Neuronal stem cell (in vitro differentiated cells): Measurements from ENCODE around the gene CSF3.

Experiments used
- DNase-seq: peaks from one replicate; pipeline ENCODE4 v3.0.0-alpha.2; 2013; ENCODE audit warnings: low spot score
- H2AFZ ChIP-seq: one replicate; pipeline ENCODE4 v1.6.1; 2013; ENCODE audit warnings: mild to moderate bottlenecking, low read length, inconsistent platforms
- H2AK5ac ChIP-seq: 2 replicates; pipeline ENCODE4 v1.6.1; 2013; ENCODE audit warnings: low read depth, mild to moderate bottlenecking, inconsistent platforms, low read length, moderate library complexity, mixed read lengths
- H2BK120ac ChIP-seq: 2 replicates; pipeline ENCODE4 v1.6.1; 2013; ENCODE audit warnings: low read depth, mild to moderate bottlenecking, inconsistent platforms, low read length, moderate library complexity, mixed read lengths
- H2BK12ac ChIP-seq: one replicate; pipeline ENCODE4 v1.6.1; 2013; ENCODE audit warnings: low read length, inconsistent platforms
- H2BK15ac ChIP-seq: 2 replicates; pipeline ENCODE4 v1.6.1; 2013; ENCODE audit warnings: mild to moderate bottlenecking, low read length, inconsistent platforms, mixed read lengths
- H2BK5ac ChIP-seq: one replicate; pipeline ENCODE4 v1.6.1; 2013; ENCODE audit warnings: inconsistent platforms, mild to moderate bottlenecking, low read length, moderate library complexity
- H3K14ac ChIP-seq: one replicate; pipeline ENCODE4 v1.6.1; 2013; ENCODE audit warnings: low read length, inconsistent platforms
- H3K18ac ChIP-seq: 2 replicates; pipeline ENCODE4 v1.6.1; 2013; ENCODE audit warnings: low read length, inconsistent platforms
- H3K23ac ChIP-seq: 2 replicates; pipeline ENCODE4 v1.6.1; 2013; ENCODE audit warnings: low read depth, mild to moderate bottlenecking, mixed read lengths, low read length, inconsistent platforms; ENCODE audit not compliant: poor library complexity
- H3K27ac ChIP-seq: replicated peaks from 3 replicates; pipeline ENCODE4 v1.5.1; 2013; ENCODE audit warnings: low read length, inconsistent platforms
- H3K27me3 ChIP-seq, 3 experiments: 2 replicates each; pipeline ENCODE4 v1.6.1; 2013; ENCODE audit warnings: low read length in 3 of 3, mild to moderate bottlenecking in 2 of 3, inconsistent platforms in 1 of 3, low read depth in 1 of 3, mixed read lengths in 1 of 3, moderate library complexity in 1 of 3; ENCODE audit not compliant: control insufficient read depth in 3 of 3, insufficient read depth in 3 of 3
- H3K36me3 ChIP-seq, 2 donors: replicated peaks in 1 of 2; 2 replicates each; pipeline ENCODE4 v1.6.1; 2013; ENCODE audit warnings: low read length in 2 of 2; ENCODE audit not compliant: control insufficient read depth in 2 of 2, insufficient read depth in 2 of 2
- H3K4ac ChIP-seq: 2 replicates; pipeline ENCODE4 v1.6.1; 2013; ENCODE audit warnings: inconsistent platforms, mild to moderate bottlenecking, low read length, moderate library complexity
- H3K4me1 ChIP-seq, 2 donors: 1 replicate in 1 of 2; 2 replicates in 1 of 2; pipeline ENCODE4 v1.6.1; 2013; ENCODE audit warnings: low read length in 2 of 2, low read depth in 1 of 2; ENCODE audit not compliant: control insufficient read depth in 2 of 2, insufficient read depth in 1 of 2
- H3K4me2 ChIP-seq: one replicate; pipeline ENCODE4 v1.6.1; 2013; ENCODE audit warnings: mild to moderate bottlenecking, low read length, inconsistent platforms; ENCODE audit not compliant: insufficient read depth, poor library complexity, severe bottlenecking
- H3K4me3 ChIP-seq, 2 donors: 2 replicates each; pipeline ENCODE4 v1.5.1; 2013; ENCODE audit warnings: low read length in 2 of 2, mild to moderate bottlenecking in 2 of 2, inconsistent platforms in 1 of 2, moderate library complexity in 1 of 2
- H3K79me1 ChIP-seq: one replicate; pipeline ENCODE4 v1.6.1; 2013; ENCODE audit warnings: low read depth, mild to moderate bottlenecking, inconsistent platforms, low read length, moderate library complexity
- H3K9ac ChIP-seq: one replicate; pipeline ENCODE4 v1.6.1; 2013; ENCODE audit warnings: mild to moderate bottlenecking, low read depth, low read length, inconsistent platforms; ENCODE audit not compliant: poor library complexity
- H3K9me3 ChIP-seq, 2 donors: replicated peaks in 1 of 2; 2 replicates each; pipeline versions ENCODE3 to v1.6.1; 2013; ENCODE audit warnings: low read length in 2 of 2, mild to moderate bottlenecking in 2 of 2, inconsistent platforms in 1 of 2, low read depth in 1 of 2, mixed read lengths in 1 of 2, moderate library complexity in 1 of 2; ENCODE audit not compliant: control insufficient read depth in 2 of 2, insufficient read depth in 1 of 2
- H4K8ac ChIP-seq: one replicate; pipeline ENCODE4 v1.6.1; 2013; ENCODE audit warnings: low read depth, mild to moderate bottlenecking, inconsistent platforms, low read length, moderate library complexity
- H4K91ac ChIP-seq: one replicate; pipeline ENCODE4 v1.6.1; 2013; ENCODE audit warnings: low read length, low read depth, mild to moderate bottlenecking, inconsistent platforms; ENCODE audit not compliant: poor library complexity
- WGBS, 2 donors: extraction: QIAGEN DNeasy Blood & Tissue Kit; methylation state at CpG; one replicate each; pipeline ENCODE4 v1.1.7; 2013; ENCODE audit warnings: missing lambda C conversion rate in 2 of 2, mixed read lengths in 1 of 2; ENCODE audit not compliant: insufficient read length in 2 of 2, insufficient replicate concordance in 1 of 2; ENCODE audit errors: extremely low coverage in 2 of 2; 5-methylcytosine and 5-hydroxymethylcytosine counted together

CSF3 gene

DNA sequence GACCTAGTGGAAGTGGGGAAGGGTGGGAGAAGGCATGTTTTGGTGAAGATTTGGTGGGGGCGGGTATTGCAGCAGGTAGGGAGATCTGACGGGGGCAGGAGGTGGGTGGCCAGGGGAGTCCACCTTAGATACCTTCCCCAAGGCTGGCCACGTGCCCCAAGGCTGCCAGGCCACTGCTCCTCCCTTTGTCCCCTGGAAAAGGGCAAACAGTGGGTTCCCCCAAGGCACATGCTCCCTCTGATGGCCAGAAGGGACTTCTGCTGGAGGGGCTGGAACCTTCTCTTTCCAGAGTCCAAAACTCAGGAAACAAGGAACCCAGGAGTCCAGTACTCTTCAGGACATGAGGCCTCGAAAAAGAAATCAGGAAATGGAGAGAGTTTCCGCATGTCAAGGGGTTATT, 40.8 kb upstream of the CSF3 start:
- Histone ChIP-seq H3K79me1 (no peaks in the 10 kb centered on the region), H2BK12ac (no peak overlapping the region), H2AFZ (no peak overlapping the region), H4K8ac (no peak overlapping the region), H2BK120ac (no peak overlapping the region), H4K91ac (no peak overlapping the region), H2BK15ac (no peak overlapping the region), H2BK5ac (no peak overlapping the region), H3K4me1 (peaks cover 0 to under 1% of the 10 kb centered on the region in 2 donors), H3K9me3 (no peaks in the 10 kb centered on the region), H3K4ac (no peak overlapping the region), H3K18ac (no peak overlapping the region), H3K4me3 (no peak overlapping the region), H3K23ac (no peak overlapping the region), H3K36me3 (no peaks in the 10 kb centered on the region), H3K4me2 (no peak overlapping the region), H3K14ac (no peak overlapping the region), H3K9ac (no peak overlapping the region), H2AK5ac (no peak overlapping the region), H3K27ac (no peak overlapping the region), H3K27me3 (peaks cover 0 to 84% (median 0%) of the 10 kb centered on the region in 3 experiments)
- WGBS, 2 donors = no CpG with 5 or more reads among the region's 5 CpGs
- DNase-seq = no peak

DNA sequence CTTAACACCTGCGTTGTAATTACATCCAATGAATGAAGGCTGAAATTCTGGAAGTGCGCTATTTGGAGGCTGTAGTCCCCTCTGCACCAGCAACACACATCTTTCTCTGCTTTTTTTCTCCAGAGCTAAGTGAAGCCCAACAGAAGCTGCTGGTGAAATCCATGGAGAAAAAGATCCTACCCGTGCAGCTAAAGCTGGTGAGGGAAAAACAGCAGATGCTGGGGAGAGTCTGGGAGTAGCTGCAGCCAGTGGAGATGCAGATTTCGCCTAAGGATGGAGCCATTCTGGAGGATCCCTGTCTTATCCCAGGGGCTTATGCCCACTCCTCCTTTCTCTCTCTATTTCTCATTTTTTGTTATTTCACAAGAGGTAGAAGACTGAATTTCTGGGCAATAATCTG, 39.4 kb upstream of the CSF3 start:
- no peaks in the 10 kb centered on the region for H3K36me3 ChIP-seq
- no peak overlapping the region for H3K14ac ChIP-seq
- no peak overlapping the region for H3K4me3 ChIP-seq
- no peak overlapping the region for H2BK5ac ChIP-seq
- no peak overlapping the region for H3K4ac ChIP-seq
- H3K18ac ChIP-seq = no peak overlapping the region
- peaks cover 0 to 73% (median 0%) of the 10 kb centered on the region in 3 experiments for H3K27me3 ChIP-seq
- no peak overlapping the region for H3K23ac ChIP-seq
- no peak overlapping the region for H4K91ac ChIP-seq
- no peak overlapping the region for H3K4me2 ChIP-seq
- H3K4me1 ChIP-seq = peaks cover 0 to 4% of the 10 kb centered on the region in 2 donors
- H3K9me3 ChIP-seq = no peaks in the 10 kb centered on the region
- no peak overlapping the region for H2BK120ac ChIP-seq
- no peak overlapping the region for H4K8ac ChIP-seq
- H3K9ac ChIP-seq = no peak overlapping the region
- no peak overlapping the region for H2BK15ac ChIP-seq
- no peak overlapping the region for H3K27ac ChIP-seq
- no peak overlapping the region for H2AFZ ChIP-seq
- no peak for DNase-seq
- no peak overlapping the region for H2AK5ac ChIP-seq
- no peak overlapping the region for H2BK12ac ChIP-seq
- WGBS, 2 donors = no CpG with 5 or more reads among the region's 4 CpGs
- H3K79me1 ChIP-seq = peaks cover 1% of the 10 kb centered on the region

DNA sequence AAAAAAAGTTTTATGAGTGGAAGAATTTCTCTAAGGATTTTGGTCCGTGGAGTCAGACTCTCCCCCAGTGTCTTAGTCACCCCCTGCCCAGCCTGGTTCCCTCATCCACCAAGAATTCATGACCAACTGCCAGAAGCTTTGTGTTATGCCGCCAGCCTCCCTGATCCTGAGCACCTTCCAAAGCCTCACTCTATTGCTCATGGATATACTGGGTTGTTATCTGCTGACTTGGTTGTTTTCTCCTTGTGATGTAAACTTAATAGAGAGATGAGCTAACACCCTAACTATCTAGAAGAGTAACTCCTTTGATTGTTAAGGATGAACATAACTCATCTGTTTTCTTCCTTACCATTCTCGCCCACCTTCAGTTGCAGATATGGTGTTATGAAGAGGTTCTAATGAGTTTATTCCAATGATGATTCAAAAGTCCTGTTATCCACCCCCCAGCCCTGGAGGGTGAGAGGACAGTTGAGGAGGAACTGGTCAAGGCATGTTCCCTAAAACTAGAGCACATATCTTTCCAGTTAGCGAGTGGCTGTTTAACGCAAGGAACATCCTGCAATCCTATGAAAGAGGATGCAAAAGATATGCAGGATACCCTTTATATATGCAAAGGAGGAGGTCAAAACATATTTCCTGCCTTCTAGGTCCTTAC, 36.1 kb upstream of the CSF3 start:
- no peak overlapping the region for H2BK15ac ChIP-seq
- no CpG with 5 or more reads among the region's 5 CpGs for WGBS, 2 donors
- no peak overlapping the region for H4K8ac ChIP-seq
- no peak overlapping the region for H2BK5ac ChIP-seq
- H3K4me2 ChIP-seq = no peak overlapping the region
- H3K4me1 ChIP-seq = peaks cover 6 to 11% of the 10 kb centered on the region in 2 donors
- no peak overlapping the region for H2AK5ac ChIP-seq
- DNase-seq = no peak
- no peak overlapping the region for H4K91ac ChIP-seq
- no peak overlapping the region for H3K18ac ChIP-seq
- no peak overlapping the region for H3K4ac ChIP-seq
- no peak overlapping the region for H3K27ac ChIP-seq
- H2AFZ ChIP-seq = peak overlapping the region; percentile 94
- H3K9ac ChIP-seq = no peak overlapping the region
- no peak overlapping the region for H3K23ac ChIP-seq
- no peaks in the 10 kb centered on the region for H3K9me3 ChIP-seq
- H3K27me3 ChIP-seq = peaks cover 0 to 46% (median 0%) of the 10 kb centered on the region in 3 experiments
- no peak overlapping the region for H3K14ac ChIP-seq
- H2BK120ac ChIP-seq = no peak overlapping the region
- peak overlapping the region in 1 of 2 donors; percentile 94 for H3K4me3 ChIP-seq
- peaks cover under 1 to 9% of the 10 kb centered on the region in 2 donors for H3K36me3 ChIP-seq
- no peak overlapping the region for H2BK12ac ChIP-seq
- H3K79me1 ChIP-seq = peaks cover 5% of the 10 kb centered on the region

DNA sequence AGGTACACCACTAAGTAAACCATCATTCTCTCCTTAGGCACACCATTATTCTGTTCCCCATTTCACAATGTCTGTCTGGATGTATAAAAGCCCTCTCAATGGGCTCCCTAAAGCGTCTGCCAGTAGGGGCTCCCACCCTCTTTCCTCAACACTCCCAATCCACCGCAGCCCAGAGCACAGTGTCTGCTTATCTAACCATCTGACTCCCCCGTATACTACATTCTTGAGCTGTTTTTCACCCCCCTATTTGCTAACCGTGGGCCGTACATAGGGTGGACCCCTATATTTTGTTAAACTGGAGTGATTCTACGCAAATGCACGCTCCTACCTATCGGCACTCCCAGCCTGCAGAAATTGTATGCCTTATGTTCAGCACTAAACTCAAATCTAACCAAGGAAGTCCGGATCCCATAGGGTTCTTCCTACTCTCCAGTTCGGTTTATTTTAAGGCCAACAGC, 35.3 kb upstream of the CSF3 start:
- H2BK5ac ChIP-seq = no peak overlapping the region
- no peak for DNase-seq

More for the DNA sequence above, 35.3 kb upstream of the CSF3 start:
- H3K79me1 ChIP-seq = peaks cover 5% of the 10 kb centered on the region
- no peak overlapping the region for H3K23ac ChIP-seq
- H3K4me1 ChIP-seq = peaks cover 6 to 11% of the 10 kb centered on the region in 2 donors
- no peak overlapping the region for H4K91ac ChIP-seq
- H3K27me3 ChIP-seq = peaks cover 0 to 38% (median 0%) of the 10 kb centered on the region in 3 experiments
- H2BK120ac ChIP-seq = no peak overlapping the region
- H3K9me3 ChIP-seq = no peaks in the 10 kb centered on the region
- H3K4me2 ChIP-seq = peak overlapping the region; percentile 89
- H3K9ac ChIP-seq = peak overlapping the region; percentile 56
- peaks cover 8 to 16% of the 10 kb centered on the region in 2 donors for H3K36me3 ChIP-seq
- H3K18ac ChIP-seq = peak overlapping the region; percentile 54
- H2AK5ac ChIP-seq = no peak overlapping the region
- no peak overlapping the region for H2BK12ac ChIP-seq
- no peak overlapping the region for H4K8ac ChIP-seq
- no CpG with 5 or more reads among the region's 10 CpGs for WGBS, 2 donors
- H2AFZ ChIP-seq = peak overlapping the region; percentile 94
- peak overlapping the region; percentile 75 to 94 for H3K4me3 ChIP-seq
- H2BK15ac ChIP-seq = no peak overlapping the region
- no peak overlapping the region for H3K4ac ChIP-seq
- no peak overlapping the region for H3K14ac ChIP-seq
- H3K27ac ChIP-seq = no peak overlapping the region
